Retinal pigment epithelial cell (primary cell): Measurements from ENCODE around the gene ATP9A.

Experiments
- DNase-seq: peaks from one replicate; pipeline ENCODE4 v3.0.0-alpha.2; 2010; ENCODE audit warnings: low read depth
- H3K4me3 ChIP-seq: 2 replicates; pipeline ENCODE4 v1.5.1; 2011; ENCODE audit warnings: mild to moderate bottlenecking, low read length, control low read depth, moderate library complexity
- CTCF ChIP-seq: conservative IDR thresholded peaks from 2 replicates; pipeline ENCODE4 v1.5.1; 2011; ENCODE audit warnings: low read depth, low read length, control low read depth, inconsistent platforms

The ATP9A gene

GRCh38 chr20:51629399-51630058 lies 138.7 kb downstream of the ATP9A start:
- DNase-seq = no peak
- no peak overlapping the region for H3K4me3 ChIP-seq
- TF ChIP-seq CTCF = no peak

- no peak overlapping the region for H3K4me3 ChIP-seq
- DNase-seq = no peak
- TF ChIP-seq CTCF = no peak
Observed at GRCh38 chr20:51628533-51629398, 139.4 kb downstream of the ATP9A start.

DNA sequence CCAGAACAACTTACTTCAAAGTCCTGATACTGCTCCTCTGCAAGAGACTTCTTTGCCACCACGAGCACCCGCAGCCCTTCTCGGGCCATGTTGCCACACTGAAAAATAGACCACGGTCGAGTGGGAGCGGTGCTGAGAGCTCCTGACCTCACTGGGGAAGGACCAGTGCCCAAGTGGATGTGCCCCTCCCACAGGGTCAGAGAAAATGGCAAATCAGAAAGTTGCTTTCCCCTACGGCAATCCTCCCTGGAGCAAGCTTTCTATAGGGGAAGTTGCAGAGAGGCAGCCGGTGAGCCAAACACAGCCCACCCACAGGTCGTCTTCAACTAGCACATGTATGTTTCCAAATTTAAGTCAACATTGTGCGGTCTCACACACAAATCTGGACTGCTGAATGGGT lies 140.6 kb downstream of the ATP9A start:
- DNase-seq = no peak
- H3K4me3 ChIP-seq = no peak overlapping the region
- no peak for TF ChIP-seq CTCF

DNA sequence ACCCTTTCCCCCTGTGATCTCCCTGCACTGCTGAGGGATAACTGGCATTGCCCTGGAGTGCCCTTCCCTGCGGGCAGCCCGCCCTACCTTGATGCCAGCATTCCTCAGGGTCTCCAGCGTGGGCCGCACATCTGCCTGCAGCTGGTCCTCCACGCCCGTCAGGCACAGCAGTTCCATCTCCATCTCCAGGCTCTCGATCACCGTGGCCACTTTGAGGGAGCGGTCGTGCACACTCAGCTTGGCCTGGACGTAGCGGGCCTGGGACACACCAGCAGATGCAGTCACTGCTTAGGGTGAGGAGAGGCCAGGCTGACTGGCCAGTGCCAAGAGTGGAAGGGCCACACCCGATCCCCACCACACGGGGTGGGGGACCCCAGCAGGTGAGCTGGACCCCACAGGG lies 143.1 kb downstream of the ATP9A start:
- no peak overlapping the region for H3K4me3 ChIP-seq
- no peak for DNase-seq
- no peak for TF ChIP-seq CTCF

GRCh38 chr20:51624157-51624731 lies 143.9 kb downstream of the ATP9A start:
- peak; percentile 74 for TF ChIP-seq CTCF
- H3K4me3 ChIP-seq = no peak overlapping the region
- DNase-seq = no peak

GRCh38 chr20:51623255-51623654 lies 144.9 kb downstream of the ATP9A start:
- no peak overlapping the region for H3K4me3 ChIP-seq
- no peak for DNase-seq
- no peak for TF ChIP-seq CTCF
